GM03348 (cell line): Measurements from ENCODE around the gene PRIMA1.
"Not testable (repeated sequence)": the region's sequence is repeated elsewhere in the genome, so short reads cannot be mapped to it uniquely, and the experiment has no call there.

Experiments
- DNase-seq: peaks from one replicate; pipeline ENCODE4 v3.0.0; 2012; ENCODE audit warnings: low spot score

Gene PRIMA1, protein sequence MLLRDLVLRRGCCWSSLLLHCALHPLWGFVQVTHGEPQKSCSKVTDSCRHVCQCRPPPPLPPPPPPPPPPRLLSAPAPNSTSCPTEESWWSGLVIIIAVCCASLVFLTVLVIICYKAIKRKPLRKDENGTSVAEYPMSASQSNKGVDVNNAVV

DNA sequence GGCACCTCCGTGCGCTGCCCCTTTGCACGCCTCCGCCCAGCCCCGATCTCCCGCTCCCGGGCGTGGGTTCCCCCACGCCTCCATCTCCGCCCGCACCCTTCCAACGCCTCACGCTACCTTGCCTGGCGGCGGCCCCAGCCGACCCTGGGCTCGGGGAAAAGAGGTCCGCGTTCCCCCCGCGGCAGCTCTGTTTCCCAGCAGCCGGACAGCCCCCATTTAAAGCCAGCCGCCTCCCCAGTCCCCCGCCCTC lies at the start of gene PRIMA1:
Gene PRIMA1, minus strand, starts transcription at position 193 of the 250 bp plus-strand sequence. CDS start 767 bp downstream, outside the sequence.
- DNase-seq = no peak

DNA sequence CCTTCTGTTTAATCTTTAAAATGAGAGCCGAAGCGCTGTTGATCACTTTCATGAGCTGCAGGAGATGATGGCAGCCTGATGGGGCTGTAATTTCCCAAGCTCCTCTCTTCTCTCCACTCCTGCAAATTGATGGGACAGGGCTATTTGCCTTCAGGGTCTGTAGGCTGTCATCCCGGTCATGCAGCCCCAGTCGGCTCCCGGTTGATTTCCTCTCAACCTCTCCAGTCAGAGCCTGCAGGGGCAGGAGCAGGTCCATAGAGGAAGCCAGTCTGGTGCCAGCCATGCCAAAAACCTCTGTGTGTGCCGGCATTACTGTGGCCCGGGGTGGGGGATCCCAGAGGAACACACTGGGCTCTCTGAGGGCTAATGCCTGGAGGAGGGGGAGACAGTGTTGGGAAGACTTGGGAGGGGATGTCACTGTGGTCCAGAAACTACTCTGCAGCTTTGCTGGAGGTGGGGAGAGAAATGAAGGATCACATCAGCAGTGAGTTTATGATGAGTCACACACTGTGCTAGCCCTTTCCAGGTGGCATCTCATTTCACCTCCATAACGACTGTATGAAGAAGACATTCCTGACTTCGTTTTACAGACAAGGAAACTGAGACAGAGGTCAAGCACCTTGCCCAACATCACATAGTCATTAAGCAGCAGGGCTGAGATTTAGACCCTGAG lies 46.5 kb upstream of the PRIMA1 start:
- no peak for DNase-seq

DNA sequence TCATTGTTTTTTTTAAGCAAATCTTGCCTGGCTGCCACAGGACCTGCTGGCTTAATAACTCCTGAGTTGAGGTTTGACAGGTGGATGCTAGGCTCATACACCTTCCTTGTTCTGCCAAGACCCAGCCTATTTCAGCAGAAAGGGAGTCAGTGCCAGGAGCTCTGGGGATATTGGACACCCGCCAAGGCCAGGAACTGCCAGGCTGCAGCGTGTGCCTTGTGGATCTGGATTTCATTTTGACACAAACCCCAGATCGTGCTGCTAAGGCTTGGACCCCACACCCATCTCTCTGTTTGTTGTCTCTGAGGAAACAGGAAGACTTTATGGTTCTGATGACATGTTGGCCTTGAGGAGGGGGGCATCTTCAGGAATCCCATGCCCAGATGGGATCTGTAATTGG lies 44.4 kb upstream of the PRIMA1 start:
- DNase-seq = no peak

DNA sequence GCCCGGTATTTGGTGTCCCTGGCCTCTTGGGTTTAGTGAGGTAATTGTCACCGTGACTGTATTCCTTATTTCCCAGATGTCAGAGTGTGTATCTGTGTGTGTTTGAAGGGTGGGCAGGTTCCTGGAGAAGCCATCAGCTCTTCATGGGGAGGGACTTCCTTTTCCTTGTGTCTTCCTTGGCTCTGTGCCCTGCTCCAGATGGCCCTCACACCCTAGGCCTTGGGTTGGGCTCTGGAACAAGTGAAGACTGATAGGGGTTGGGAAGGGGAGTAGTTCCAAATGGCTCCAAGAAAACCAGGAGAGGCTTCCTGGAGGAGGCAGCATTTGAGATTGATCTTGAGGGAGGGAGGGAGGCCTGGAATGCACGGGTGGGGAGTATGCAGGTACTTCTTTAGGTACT lies 43.8 kb upstream of the PRIMA1 start:
- no peak for DNase-seq

DNA sequence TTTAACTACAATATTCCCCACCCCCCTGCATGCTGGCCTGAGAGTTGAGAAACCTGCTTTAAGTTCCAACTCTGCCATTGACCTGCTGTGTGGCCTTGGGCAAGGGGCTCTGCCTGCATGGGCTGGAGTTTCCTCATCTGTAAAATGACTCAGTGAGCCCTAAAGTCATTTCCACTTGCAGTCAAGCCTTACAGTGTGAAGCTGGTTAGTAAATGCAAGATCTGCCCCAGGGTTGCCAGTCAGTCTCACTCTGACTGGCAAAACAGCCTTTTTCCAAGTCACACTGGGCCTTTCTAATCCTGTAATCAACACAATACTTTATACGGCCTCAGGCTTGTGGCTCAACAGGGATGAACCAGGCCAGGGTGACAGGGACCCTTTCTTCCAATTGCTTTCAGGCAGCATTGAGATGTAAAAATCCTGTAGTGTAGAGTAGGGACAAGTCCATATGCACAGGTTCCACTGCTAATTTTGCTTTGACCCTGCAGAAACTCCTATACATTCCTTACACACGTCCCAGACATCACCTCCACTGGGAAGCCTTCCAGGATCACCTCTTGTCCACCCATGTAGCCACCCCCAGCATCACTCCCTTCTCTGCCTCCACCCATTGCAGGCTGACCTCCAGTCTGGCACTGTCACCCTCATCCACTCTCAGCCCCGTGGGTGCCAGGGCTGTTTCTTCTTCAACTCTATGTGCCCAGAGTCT lies 42.6 kb upstream of the PRIMA1 start:
- DNase-seq = no peak

DNA sequence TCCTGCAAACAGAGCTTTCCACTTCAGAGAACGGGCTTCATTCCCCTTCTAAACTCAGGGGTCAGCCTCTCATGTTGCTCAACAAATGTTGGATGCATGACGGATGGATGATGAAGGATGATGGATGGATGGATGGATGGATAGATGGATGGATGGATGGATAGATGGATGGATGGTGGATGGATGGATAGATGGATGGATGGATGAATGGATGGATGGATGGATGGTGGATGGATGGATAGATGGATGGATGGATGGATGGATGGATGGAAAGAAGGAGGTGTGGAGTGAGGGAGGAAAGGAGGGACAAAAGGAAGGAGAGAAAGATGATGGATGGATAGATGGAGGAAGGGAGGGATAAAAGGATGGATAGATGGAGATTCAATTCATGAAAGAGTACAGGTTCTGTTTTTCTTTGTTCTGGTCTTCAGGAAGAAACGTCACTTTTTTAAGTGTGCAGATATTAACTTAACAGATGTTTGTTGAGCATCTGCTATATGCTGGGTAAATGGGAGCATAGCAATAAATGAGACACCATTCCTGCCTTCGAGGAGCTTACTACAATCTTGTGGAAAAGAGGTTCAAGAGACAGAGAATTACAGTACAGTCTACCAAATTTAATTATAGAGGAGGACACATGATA lies 41.7 kb upstream of the PRIMA1 start:
- DNase-seq = no peak

DNA sequence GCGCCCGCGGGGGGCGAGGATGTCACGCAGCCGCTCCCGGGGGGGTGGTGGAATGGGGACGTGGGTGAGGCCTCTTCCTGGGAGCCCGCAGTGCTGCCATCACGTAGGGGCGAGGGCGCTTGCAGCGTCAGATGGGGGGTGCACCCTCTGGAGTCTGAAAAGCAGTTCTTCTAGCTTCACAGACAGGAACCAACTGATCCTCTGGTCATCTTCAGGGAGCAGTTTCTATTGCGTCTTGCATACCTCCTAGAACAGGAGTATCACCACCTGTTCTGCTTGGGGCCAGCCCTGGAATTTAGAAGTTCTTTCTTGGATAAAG lies 36.9 kb upstream of the PRIMA1 start:
- DNase-seq = no peak

DNA sequence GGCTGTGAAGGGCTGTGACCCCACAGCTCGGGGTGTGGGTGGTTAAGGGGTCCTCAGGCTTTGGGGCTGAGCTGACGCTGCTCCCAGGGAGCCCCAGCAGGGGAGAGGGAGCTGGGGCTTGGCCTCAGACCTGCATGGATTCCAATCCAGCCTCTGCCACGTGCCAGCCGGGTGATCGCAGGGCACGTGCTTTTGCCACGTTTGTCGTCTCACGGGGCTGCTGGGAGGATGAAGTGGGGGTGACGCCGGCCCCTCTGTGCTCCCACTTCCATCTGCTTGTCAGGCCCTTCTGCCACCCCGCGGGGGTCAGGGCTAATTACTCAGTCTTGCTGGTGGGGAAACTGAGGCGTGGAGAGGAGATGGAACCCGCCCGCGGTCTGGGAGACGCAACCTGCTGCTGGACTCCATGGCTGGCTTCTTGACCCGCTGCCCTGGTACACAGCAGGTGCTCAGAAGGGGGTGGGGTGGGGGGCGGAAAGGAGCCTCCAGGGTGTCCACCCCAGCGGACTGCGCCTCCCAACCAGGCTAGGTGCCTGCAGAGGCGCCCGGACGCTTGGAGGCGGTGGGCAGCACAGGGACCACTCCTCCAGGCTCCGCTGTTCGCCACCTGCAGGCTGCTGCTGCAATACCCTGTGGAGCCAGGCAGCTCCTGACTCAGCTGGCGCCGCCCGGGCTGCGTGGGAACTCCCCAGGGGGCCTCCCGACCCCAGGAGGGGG lies 36.4 kb upstream of the PRIMA1 start:
- DNase-seq = no peak

DNA sequence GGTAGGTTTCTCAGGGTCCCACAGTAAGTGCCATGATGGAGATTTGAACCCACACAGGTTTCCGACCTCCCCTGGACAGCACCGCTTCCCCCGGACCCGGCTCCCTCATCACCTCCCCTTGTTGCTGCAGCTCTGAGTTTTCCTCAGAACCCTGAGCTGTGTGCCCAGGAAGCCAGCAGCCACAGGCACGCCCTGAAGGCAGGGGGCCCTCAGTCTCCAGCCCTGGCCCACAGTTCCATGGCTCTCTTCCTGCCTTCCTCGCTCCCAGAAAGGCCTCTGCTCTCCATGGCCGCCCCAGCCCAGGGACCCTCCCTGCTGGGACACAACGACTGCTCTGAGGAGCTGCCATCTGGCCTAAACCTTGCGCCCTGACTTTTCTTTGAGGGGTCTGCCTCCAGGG lies 35.8 kb upstream of the PRIMA1 start:
- no peak for DNase-seq

DNA sequence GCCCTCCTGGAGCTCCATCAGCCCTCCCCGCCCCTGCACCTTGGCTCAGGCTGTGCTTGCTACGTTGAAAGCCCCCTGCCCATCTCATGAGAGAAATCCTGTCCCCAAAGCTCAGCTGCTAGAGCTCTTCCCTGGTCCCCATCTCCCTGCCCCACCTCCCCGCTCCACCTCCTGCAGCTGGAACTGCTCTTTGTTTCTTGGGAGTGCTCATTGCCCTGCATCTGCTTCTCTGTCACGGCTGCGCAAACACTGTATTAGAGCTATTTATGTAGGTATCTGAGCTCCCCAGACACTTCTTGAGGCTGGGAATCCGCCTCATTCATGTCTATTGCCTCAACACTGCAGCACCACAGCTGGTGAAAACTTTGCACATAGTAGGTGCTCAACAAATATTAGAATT lies 32.8 kb upstream of the PRIMA1 start:
- DNase-seq = no peak

DNA sequence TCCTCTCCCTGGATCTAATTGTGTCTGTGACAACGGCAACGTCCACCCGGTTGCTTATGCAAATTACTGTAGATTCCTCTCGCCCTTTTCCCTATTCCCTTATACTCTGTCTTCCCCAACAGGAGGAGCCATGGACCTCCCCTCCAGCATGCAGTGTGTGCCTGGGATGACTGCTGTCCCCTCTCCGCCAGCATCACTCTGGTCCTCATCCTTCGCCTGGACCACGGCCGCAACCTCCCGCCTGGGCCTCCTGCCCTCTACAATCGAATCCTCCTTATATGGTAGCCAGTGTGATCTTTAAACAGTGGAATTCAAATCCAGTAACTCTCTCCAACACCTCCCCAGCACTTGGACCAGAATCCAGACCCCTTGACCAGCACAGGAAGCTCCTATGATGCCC lies 30.6 kb upstream of the PRIMA1 start:
- DNase-seq = no peak

DNA sequence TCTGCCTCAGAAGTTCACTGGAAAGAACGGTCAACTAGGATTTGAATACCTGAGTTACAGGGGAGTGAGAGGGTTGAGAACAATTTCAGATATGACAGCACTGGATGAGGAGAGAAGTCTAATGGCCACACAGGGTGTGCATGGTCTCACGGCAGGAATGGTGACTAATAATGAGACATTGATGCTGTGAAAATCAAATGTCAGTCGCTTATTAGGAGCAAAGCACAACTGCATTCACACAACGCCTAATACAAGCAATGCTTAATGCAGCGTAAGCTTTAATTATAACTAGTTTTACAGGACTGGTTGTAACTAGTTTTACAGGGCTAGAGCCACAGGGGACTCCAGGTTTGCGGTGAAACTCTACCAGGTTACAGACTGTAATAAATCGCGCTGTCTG lies 23.4 kb upstream of the PRIMA1 start:
- no peak for DNase-seq

DNA sequence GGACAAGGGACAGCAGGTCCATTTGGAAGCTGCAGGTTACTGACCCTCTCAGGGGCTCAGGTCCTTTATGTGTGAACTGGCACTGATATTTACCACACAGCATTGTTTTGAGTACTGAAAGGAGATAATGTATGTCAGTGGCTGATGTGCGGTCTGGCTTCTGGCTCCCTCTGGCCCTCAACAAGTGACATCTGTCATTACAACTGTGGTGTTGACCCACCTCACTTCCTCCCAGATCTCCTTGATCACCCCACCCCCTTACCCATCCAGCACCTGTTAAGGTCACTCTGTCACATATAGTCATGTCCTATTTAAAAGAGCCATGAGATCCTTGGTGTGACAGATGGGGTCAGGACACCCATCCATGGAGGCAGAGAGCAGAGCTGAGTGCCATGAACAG lies 22.7 kb upstream of the PRIMA1 start:
- no peak for DNase-seq

DNA sequence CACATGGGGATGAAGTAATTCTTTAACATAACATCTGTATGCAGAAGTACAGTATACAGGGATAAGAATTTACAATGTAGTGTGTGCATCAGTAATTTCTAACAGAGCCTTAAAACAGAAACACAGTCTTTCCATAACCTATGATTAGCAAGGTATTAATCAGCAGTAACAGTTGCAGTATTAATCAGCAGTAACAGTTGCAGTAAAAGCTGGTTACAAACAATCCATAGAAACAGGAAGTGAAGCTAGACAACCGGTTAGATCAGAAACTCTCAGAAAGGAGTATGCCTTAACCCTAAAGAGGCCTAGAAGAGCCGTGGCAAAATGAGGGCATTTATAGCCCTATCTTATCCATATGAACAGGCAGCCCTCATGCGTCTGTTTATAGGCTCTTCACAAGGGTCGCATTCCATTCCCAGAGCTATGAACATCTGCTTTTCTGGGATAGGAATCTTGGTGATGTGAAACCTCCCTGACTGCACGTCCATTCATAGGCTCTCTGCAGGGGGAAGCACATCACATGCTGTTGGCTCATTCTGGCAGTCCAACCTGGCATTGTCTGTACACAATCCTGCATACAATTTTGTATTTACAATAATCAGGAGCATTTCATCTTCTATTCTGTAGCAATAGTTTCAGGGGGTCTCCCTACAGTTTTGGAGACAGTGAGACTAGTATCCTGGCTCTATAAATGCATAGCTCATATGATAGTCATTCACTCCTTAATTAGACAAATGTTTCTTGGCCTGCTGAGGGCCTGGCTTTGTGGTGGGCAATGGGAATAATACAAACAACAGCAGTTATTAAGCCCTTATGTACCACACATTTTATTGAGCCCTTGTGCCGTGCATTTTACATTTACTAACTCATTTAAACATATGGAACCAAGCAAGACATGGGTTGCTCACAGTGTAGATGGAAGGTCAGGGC lies 21.5 kb upstream of the PRIMA1 start:
- not testable (repeated sequence) for DNase-seq

DNA sequence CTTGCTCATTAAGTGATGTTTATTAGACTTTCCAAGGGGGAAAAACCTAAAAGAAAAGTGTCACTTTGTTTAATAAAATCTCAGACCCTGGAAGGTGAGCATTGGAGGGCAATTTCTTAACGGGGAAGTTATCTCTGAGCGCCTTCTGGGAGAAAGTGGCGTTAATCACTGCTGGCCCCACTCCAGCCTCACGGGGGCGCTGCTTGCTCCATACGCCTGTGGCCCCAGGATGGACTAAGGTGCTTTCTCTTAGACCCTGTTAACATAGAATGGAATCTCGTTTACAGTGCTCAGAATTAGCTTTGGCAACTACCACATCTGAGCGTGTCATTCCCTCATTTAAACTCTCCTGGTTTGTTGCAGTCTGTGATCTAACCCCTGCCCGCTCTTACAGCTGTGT lies 16.4 kb upstream of the PRIMA1 start:
- DNase-seq = no peak

DNA sequence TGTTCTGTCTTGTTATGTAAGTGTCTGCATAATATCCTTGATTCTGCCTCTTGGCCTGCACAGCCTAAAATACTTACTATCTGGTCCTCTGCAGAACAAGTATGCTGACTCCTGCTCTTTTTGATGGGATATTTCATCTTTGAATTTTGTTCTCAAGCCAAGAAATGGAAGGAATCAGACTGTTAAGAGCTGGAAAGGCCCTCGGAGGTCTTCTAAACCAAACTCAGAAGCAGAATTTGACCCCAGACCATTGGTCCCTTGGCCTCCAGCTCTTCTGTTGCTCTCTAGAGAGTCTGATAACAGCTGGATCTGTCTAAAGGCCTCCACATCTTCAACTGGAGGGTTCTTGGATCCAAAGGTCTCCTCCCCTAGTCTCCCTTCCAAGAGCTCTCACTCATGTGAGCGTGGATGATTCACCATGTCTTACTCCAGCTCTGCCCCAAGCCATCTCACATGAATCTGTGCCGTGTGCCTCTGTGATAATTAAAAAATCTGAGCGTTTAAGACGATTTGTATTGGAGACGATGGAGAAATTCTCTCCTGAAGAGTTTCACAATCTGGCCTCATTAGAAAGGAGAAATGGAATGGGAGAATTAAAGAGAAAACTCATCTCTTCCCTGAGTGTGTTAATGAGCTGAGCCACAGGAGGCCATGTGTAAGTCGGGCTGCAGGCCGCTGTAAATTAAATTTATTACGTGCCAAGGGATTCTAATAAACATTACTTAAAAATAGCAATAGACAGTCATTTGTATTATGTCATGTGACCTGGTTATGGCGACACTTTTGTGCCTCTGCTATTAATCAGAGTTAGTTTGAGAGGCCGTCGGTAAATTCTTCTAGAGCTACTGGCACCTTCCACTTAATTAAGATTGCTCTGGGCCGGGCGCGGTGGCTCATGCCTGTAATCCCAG lies 15.4 kb upstream of the PRIMA1 start:
- no peak for DNase-seq

DNA sequence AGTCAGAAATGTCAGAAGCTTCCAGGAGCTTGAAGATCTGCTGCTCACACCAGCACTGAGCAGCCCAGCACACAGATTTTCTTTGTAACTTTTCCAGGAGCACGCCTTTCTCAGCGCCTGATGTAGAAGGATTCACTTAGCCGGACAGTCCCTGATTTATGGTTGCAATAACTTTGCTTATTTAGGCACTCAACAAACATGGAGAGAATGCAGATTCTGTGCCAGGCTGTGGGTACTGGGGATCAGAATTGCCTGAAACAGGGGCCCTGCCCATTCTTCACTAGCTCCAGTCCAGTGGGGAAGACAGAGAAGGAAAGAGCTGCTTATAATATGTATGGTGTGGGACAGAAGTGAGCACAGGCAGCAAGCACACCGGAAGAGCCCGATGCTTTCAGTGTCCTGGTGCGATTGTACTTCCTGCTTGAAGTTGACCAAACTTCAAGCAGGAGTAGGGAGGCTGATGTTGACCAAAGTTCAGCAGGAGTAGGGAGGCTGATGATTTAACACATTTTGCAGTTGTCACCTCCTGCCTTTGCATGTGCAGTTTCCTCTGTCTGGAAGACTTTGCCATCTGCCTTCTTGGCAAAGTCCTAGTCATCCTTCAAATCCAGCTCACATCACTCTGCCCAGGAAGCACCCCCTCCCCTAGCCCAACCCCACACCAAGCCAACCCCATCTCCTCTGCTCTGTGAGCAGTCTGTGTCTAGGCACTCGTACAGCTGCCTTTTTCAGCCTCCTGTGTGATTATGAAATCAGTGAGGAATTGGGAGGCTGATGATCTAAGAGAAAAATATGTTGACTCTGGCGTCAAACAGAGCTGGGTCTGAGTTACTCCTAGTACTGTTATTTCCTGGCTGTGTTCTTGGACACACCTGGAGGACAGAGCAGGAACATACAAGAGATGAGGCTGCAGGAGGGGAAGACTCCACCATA lies 12.0 kb upstream of the PRIMA1 start:
- DNase-seq = no peak

DNA sequence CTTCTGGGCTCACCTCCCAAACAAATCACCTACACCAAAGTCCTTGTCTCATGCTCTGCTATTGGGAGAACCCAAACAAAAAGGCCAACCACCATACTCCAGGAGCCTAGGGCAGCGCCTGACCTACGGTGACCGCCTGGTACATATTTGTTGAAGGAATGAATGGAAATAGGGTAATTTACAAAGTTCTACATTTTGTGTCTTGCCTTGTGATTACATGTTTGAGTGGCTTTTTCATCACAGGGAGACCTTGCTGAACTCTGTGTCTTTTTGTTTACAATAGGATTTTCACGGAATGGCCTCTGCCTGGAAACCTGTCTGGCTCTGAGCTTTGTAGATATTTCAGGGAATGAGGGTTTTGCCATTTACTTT lies 11.3 kb upstream of the PRIMA1 start:
- DNase-seq = no peak

DNA sequence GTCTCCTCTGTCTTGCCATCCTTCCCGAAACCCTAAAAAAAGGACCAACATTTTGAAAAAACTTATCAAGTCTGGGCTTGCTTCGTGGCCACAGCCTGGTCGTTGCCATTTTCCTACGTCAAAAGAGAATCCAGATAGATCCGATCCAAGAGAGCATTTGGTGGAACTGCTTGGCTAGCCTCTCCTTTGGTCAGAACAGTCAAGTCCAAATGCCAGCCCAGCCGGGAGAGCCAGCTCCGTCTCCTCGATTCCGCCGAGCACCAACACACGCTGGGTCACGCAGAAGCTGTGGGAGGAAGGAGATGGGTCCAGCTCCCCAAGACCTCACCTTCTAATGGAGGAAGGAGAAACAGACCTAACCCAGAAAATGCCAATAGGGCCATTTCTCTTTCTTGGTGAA lies 9.3 kb upstream of the PRIMA1 start:
- no peak for DNase-seq

DNA sequence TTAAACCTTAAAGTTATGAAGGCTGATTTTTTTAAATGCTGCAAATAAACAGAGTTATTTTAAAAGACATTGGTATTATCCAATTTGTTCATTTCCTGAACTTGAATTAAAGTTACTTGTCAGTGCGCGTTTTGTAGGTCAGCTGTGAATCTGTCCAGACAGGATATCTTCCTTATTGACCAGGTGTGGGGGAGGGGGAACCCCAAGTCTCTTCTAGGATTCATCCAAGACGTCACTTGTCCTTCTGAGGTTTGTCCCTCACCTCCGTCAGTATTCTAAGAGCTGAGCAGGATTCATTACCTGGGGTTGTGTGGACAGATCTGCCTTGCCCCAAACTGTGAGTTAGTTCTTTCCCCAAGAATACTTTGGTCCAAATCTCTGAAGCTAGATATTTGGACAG lies 8.8 kb upstream of the PRIMA1 start:
- DNase-seq = no peak
